GM19397 (cell line): ENCODE data around the gene PCGF3.
"Not testable (repeated sequence)": the region's sequence is repeated elsewhere in the genome, so short reads cannot be mapped to it uniquely, and the experiment has no call there.

Source experiments
- ATAC-seq: cut with Tn5 transposase; IDR thresholded peaks from one replicate; pipeline ENCODE4 v1.9.1; 2021; ENCODE audit warnings: mild to moderate bottlenecking, moderate library complexity; ENCODE audit not compliant: unreplicated experiment

PCGF3 gene

GRCh38 chr4:721261-722168 is 15.9 kb downstream of the PCGF3 start:
- no peak for ATAC-seq

DNA sequence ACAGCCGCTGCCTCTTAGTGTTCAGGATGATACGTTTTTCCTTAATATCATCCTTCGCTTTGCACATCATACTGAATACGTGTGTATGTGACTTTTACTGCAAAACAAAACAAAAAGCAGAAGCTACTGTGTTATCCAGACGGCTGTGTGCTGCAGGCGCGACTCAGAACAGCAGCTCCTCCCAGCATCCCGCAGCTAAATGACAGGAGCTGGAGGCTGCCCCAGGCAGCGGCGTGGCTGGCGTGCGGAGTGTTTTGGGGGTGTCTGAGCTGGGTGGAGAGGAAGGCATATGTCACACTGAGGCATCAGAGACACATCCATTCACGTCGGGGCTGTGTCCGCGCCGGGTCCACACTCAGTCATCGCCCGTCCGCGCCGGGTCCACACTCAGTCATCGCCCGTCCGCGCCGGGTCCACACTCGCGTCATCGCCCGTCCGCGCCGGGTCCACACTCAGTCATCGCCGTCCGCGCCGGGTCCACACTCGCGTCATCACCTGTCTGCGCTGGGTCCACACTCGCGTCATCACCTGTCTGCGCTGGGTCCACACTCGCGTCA is 16.6 kb downstream of the PCGF3 start:
- ATAC-seq: no peak

DNA sequence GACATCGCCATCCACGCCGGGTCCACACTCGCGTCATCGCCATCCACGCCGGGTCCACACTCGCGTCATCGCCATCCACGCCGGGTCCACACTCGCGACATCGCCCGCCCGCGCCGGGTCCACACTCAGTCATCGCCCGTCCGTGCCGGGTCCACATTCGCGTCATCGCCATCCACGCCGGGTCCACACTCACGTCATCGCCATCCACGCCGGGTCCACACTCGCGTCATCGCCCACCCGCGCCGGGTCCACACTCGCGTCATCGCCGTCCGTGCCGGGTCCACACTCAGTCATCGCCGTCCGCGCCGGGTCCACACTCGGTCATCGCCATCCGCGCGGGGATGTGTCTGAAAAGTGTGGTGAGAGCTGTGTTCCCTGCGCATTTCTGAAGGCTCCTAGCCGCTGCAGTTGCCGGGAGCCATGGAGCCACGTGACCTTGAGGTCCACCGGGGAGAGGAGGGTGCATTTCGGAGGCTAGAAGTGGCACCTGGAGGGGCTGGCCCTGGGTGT is 17.3 kb downstream of the PCGF3 start:
- ATAC-seq: no peak

GRCh38 chr4:723751-724530 is 18.3 kb downstream of the PCGF3 start:
- ATAC-seq: no peak

DNA sequence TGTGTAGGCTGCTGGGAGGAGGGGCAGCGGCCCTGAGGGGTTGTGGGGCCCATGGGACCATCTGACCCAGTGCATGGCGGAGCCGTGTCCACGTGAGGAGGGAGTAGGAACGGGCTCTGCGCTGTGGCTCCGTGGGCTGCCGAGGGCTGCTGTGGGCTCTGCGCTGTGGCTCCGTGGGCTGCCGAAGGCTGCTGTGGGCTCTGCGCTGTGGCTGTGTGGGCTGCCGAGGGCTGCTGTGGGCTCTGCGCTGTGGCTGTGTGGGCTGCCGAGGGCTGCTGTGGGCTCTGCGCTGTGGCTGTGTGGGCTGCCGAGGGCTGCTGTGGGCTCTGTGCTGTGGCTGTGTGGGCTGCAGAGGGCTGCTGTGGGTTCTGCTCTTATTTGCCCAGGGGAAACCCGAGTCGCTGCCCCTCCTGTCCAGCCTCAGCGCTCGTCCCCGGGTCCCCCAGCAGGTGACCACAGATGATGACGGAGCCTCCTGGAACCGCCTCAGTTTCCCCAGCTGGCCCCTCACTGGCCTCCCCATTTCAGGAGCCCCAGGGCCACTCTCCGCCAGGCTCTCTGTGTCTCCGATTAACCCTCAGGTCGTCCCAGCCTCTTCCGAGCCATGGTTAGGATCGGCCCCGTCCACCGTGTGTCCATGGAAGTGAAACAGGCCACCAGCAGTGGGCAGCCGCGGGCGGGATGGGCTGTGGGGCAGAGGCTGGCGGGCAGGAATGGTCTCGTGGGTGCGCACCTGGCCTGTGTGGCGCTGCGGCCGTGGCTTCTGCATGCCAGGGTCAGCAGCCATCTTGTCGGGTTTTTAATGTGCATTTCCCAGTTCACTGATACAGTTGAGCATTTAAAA is 20.0 kb downstream of the PCGF3 start:
- ATAC-seq: no peak

DNA sequence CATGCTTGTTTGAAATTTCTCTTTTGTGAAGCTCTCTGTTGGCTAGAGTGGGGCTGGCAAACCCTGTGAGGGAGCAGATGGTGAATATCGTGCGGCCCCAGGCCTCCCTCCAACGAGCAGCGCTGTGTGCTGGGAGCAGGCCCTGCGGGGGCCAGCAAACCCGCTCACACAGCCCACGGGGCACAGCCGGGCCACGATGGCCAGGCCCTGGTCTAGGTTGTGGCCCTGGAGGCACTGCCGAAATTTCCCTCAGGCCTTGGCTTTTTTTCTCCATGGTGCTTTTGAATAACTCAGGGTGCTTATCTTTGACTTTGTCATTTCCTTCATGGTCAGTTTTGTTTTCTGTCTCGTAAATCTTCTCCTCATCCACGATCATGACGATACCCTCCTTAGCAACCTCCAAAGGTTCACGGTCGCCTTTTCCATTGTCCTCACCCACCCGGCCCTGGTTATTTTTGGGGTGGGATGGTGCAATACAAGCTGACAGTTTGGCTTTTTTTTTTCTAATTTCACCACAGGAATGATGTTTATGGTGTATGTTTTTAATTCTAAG is 20.7 kb downstream of the PCGF3 start:
- ATAC-seq: no peak

DNA sequence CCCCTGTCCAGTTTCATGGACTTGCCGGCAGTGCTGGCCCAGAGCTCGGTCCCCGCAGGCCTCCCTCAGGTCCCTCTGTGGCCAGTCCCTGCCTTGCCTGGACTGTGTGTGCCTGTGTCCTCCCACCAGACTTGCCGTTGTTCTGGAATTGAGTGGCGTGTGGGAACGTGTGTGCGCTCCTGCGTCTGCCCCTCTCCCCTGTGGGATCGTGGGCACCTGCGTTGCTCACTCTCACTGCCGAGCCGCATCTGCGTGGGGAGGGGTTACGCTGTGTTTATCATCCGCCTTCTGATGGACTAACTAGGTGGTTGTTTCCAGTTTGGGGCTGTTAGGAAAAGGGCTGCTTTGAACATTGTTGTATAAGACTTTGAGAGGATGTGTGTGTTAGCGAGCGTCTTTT is 21.2 kb downstream of the PCGF3 start:
- ATAC-seq: no peak

- ATAC-seq: no peak
These were observed 21.9 kb downstream of the PCGF3 start for GRCh38 chr4:727576-727975.

DNA sequence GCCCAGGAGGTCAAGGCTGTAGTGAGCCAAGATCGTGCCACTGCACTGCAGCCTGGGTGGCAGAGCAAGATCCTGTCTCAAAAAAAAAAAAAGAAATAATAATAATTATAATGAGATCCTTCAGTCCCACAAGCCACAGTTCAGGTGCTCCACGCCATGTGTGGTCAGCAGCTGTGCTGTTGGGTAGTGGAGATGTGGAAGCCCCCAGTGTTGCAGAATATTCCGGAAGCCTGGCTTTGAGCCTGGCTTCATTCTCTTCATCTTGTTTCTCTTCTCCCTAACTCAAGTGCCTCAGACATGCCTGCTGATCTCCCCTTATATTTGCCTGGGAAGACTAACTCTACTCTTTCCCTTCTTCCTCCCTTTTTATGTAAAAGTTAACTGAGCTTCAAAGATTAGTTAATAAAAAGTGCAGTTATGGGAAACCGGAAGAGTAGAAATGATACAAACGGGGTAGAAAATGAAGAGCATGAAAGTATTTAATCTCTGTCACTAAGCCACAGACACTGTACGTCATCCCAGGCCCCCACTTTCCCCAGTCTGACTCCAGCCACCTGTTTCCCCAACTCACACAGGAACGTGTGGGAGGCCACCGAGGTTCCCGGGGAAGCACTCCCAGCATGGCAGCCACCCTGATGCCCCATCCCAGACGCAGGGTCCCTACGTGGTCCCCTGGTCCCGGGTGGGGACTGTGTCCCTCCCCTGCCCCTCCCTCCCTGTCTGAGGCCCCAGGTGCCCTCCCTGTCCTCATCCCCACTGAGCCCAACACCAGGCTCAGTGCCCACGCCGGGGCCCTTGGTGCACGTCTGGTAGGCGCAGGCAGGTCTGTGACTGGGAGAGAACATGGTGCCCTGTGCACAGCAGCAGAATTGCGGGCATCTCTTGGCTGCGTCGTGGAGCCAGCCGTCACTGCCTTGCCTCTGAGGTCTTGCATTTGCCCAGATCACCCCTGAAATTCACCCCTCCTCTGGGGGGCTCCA is 24.0 kb downstream of the PCGF3 start:
- no peak for ATAC-seq

- ATAC-seq: no peak
These were observed 24.9 kb downstream of the PCGF3 start for GRCh38 chr4:730511-730910.

DNA sequence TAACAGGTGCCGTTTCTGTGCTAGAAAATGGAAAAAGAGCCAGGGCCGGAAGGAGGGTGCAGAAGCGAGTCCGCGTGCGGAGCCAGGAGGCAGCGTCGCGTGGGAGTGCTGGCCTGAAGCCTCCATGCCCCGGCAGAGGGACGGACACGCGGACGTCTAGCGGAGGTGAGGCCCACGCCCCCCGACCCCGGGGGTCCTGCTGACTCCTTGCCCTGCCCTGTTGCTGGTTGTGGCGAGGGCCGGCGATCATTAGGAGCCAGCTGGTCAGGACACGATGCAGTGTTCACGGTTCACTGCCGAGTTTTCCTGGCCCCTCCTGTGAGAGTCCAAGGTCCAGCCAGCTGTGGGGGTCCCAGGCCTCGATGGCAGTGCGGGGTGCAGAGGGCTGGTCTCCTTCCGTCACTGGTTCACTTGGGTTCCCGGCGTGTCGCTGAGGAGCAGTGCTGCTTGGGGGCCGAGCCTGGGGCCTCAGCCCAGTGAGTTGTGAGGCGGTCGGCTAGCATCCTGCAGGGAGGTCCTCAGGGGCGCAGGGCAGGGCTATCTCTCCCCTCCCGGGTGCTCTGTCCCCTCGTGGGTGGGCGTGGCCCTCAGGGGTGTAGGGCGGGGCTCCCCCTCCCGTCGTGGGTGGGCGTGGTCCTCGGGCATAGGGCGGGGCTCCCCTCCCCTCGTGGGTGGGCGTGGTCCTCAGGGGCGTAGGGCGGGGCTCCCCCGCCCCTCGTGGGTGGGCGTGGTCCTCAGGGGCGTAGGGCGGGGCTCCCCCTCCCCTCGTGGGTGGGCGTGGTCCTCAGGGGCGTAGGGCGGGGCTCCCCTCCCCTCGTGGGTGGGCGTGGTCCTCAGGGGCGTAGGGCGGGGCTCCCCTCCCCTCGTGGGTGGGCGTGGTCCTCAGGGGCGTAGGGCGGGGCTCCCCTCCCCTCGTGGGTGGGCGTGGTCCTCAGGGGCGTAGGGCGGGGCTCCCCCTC is 25.6 kb downstream of the PCGF3 start:
- ATAC-seq: not testable (repeated sequence)

DNA sequence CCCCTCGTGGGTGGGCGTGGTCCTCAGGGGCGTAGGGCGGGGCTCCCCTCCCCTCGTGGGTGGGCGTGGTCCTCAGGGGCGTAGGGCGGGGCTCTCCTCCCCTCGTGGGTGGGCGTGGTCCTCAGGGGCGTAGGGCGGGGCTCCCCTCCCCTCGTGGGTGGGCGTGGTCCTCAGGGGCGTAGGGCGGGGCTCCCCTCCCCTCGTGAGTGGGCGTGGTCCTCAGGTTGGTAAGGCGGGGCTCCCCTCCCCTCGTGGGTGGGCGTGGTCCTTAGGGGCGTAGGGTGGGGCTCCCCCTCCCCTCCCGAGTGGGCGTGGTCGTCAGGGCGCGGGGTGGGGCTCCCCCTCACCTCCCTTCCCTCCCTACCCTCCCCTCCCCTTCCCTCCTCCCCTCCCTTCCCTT is 26.3 kb downstream of the PCGF3 start:
- ATAC-seq: not testable (repeated sequence)

DNA sequence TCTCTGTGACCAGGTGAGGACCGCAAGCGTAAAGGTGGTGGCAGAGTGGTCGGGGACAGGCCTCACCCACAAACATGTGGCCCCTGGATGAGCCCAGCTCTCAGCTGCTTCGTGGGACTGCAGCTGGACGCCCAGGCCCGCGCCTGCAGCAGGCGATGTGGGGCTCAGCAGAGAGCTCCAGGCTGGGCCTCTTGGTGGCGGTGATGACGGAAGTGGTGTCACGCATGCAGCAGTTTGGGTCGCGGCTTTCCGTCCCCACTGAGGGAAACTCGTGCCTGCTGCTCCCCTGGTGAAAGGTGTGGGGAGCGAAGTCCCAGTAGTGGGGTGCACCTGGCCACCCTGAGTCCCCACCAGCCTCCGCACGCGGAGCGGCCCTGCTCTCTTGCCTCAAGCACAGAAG is 26.9 kb downstream of the PCGF3 start:
- no peak for ATAC-seq

- no peak for ATAC-seq
These were observed 27.4 kb downstream of the PCGF3 start for GRCh38 chr4:732911-733630.

GRCh38 chr4:733631-733980 is 28.0 kb downstream of the PCGF3 start:
- no peak for ATAC-seq

- no peak for ATAC-seq
These were observed 28.4 kb downstream of the PCGF3 start for GRCh38 chr4:734075-734474.

DNA sequence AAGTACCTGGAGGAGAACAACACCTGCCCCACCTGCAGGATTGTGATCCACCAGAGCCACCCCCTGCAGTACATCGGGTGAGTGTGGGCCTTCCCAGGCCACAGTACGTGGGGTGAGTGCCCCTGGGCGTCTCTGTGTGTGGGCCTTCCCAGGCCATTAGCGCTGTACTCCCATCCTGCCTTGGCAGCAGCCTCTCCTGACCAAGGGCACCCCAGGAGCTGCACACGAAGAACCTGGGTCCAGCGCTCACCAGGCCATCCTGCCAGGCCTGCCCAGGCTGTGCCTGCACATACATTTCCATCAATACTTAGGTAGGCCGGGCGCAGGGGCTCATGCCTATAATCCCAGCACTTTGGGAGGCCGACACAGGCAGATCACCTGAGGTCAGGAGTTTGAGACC is 29.3 kb downstream of the PCGF3 start:
- no peak for ATAC-seq
